ENCODE data around the gene PI4K2B.
"Not testable (repeated sequence)": the region's sequence is repeated elsewhere in the genome, so short reads cannot be mapped to it uniquely, and the experiment has no call there.

Gene PI4K2B

DNA sequence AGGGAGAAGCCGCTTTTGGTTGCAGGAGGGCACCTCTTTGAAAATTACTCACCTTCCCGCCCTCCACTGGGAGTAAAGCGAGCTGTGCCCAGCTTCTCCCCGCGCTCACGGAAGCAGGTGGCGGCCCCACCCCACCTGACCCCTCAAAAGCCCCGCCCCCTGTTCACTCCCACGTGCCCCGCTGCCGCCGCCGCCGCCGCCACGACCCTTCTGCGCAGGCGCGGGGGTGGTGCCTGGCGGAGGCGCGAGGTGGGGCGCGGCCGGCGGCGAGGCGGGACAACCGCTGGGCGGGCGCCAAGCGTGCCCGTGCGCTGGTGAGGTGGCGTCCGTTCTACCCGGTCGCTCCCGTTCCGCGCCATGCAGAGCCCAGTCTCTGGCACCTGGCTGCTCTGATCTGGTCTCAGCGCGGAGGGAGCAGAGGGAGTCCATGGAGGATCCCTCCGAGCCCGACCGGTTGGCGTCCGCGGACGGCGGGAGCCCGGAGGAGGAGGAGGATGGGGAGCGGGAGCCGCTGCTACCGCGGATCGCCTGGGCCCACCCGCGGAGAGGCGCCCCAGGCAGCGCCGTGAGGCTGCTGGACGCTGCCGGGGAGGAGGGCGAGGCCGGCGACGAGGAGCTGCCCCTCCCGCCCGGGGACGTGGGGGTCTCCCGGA lies at the start of gene PI4K2B:
PI4K2B (plus strand) TSS at position 297 of the 653 bp plus-strand sequence; CDS start at position 428, 131 bp downstream.
- ATAC-seq = peak; percentile 84

GRCh38 chr4:25184056-25184455 lies 49.8 kb upstream of the PI4K2B start:
- no peak for ATAC-seq

DNA sequence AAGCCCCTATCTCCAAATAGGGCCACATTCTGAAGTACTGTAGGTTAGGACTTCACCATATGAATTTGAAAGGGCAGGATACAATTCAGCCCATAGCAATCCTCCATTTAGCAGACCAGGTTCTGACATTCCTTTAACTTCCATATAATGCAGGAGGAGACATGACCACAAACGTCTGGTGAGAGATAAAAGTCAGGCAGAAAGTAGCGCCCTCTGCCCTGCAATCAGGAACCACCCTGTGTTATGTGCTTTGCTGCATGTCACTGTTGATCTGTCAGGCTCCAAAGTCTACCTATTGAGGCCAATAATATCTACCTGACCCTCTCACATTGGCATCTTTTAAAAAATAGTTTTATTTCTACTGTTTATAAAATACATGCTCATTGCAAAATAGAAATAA lies 43.4 kb upstream of the PI4K2B start:
- ATAC-seq = no peak

DNA sequence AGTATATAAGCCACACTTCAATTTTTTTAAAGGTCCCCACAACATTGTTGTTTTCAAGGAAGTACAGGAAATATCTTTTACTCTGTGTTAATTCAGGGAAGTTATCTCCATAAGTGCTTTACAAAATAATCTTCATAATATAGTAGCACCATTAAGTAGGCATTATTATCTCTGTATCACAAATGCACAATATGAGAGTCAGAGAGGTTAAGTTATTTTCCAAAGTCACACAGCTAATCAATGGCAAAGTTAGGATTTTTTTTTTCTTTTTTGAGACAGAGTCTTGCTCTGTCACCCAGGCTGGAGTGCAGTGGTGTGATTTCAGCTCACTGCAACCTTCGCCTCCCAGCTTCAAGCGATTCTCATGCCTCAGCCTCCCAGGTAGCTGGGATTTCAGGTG lies 35.1 kb upstream of the PI4K2B start:
- no peak for ATAC-seq

- ATAC-seq = no peak
Observed at GRCh38 chr4:25207997-25208396, 25.8 kb upstream of the PI4K2B start.

DNA sequence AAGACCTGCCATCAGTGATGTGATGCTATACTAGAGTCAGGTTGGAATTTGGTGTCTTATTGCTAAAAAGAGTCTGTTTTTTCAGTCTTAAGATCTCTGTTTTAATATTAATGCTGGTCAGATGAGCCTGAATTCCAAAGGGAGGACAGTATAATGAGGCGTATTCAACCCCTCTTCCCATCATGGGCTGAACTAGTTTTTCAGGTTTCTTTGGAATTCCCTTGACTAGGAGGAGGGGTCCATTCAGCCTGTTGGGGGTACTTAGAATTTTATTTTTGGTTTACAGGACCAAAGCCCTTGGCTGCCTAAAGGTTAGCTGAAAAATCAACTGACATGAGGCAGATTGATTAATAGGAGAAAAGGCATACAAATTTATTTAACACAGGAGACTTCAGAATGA lies 24.1 kb upstream of the PI4K2B start:
- ATAC-seq = no peak

DNA sequence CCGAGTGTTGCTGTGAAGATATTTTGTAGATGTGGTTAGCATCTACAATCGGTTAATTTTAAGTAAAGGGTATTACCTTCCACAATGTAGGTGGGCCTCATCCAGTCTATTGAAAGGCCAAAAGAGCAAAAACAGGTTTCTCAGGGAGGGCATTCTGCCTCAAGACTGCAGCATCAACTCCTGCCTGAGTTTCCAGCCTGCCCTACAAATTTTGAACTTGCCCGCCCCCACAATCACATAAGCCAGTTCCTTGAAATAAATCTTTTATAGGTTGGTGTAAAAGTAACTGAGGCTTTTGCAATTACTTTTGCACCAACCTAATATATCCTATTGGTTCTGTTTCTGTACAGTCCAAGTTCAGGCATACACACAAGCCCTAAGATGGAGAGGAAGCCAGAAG lies 22.1 kb upstream of the PI4K2B start:
- ATAC-seq = no peak

DNA sequence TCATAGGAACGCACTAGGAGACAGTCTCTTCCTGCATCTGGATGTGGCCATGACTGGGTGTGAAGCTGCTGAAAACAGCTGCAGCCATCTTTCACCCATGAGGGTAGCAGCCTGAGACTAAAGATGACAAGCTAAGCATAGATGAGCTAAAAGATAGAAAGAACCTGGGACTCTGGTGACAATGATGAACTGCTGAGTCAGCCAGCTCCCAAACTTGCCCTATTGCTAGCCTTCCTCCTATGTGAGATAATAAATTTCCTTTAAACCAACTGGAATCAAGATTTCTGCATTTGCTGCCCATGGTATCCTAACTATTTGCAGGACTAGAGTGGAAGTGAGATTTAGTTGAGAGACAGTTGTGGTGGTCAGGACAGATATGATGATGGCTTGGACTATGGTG lies 21.0 kb upstream of the PI4K2B start:
- no peak for ATAC-seq

GRCh38 chr4:25213347-25213979 lies 20.4 kb upstream of the PI4K2B start:
- no peak for ATAC-seq

DNA sequence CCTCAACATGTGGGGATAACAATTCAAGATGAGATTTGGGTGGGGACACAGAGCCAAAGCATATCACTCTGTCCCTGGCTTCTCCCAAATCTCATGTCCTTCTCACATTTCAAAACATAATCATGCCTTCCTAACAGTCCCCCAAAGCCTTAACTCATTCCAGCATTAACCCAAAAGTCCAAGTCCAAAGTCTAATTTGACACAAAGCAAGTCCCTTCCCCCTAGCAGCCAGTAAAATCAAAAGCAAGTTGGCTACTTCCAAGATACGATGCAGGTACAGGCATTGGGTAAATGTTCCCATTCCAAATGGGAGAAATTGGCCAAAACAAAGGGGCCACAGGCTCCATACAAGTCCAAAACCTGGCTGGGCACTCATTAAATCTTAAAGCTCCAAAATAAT lies 19.1 kb upstream of the PI4K2B start:
- ATAC-seq = not testable (repeated sequence)

DNA sequence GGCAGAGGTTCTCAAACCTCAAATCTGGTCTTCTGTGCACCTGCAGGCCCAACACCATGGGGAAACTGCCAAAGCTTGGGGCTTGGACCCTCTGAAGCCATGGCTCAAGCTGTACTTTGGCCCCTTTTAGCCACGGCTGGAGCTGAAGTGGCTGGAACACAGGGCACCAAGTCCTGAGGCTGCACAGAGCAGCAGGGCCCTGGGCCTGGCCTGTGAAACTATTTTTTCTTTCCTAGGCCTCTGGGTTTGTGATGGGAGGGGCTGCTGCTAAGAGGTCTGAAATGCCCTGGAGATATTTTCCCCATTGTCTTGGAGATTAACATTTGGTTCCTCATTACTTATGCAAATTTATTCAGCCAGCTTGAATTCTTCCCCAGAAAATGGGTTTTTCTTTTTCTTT lies 18.3 kb upstream of the PI4K2B start:
- ATAC-seq = no peak

- ATAC-seq = no peak
Observed at GRCh38 chr4:25221377-25221776, 12.5 kb upstream of the PI4K2B start.

GRCh38 chr4:25223802-25224375 lies 9.9 kb upstream of the PI4K2B start:
- ATAC-seq = no peak

- no peak for ATAC-seq
Observed at GRCh38 chr4:25229804-25230203, 4.0 kb upstream of the PI4K2B start.

GRCh38 chr4:25233194-25233593 lies 639 bp upstream of the PI4K2B start:
- ATAC-seq = no peak

DNA sequence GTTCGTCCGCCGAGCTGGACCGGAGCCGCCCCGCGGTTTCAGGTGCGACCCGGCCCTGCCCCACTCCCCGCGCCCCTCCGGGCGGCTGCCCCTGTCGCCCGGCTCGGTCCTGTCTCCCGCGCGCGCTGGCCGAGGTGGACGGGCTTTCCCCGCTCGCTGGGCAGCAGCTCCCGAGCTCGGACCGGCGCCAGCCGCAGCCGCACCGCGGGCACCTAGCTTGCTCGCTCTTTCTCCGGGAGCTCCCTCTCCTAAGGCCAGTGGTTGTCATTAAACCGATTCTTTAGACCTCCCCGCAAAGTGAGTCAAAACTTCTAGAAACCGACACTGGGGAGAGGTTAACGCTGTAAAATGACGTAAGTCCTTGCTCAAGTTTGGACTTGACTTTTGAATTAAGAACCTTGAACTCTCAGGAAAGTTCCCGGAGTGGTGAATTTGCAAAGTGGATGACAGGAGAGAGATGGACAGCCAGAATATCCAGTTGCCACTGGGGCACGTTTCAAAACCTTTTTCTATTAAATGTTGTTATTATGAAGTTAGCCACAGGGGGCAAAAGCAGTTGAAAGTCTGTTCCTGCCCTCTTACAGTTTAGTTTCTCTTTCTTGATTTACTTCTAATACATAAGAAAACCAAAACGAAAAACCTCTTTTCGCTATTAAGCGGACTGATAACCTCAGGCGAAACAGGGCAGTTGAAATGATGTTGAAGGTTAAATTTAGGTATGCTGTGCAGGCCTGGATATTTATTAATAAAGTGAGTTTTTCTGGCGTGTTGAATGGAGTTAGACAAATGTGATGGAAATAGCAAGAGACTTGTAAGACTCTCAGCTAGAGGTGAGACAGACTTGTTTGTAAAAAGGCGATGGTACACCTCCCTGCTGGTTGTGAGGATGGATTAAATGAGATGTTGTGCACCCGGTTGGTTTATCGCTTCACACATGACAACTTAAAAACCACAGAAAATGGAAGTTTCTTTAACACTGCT lies 847 bp downstream of the PI4K2B start:
- ATAC-seq = peak; percentile 64 to 70

- no peak for ATAC-seq
Observed at GRCh38 chr4:25235401-25235800, 1.6 kb downstream of the PI4K2B start.

DNA sequence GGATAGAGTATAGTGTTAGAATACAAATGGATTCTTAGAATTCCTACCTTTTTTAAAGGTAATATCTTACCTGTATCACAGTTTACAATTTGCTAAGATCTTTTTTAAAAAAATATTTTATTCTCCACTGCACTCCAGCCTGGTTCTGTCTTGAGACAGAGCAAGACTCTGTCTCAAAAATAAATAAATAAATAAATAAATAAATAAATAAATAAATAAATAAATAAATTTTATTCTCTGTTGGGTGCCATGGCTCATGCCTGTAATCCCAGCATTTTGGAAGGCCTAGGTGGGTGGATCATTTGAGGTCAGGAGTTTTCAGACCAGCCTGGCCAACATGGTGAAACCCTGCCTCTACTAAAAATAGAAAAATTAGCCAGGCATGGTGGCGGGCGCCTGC lies 2.2 kb downstream of the PI4K2B start:
- not testable (repeated sequence) for ATAC-seq

GRCh38 chr4:25236971-25237370 lies 3.1 kb downstream of the PI4K2B start:
- no peak for ATAC-seq

GRCh38 chr4:25238052-25238451 lies 4.2 kb downstream of the PI4K2B start:
- no peak for ATAC-seq

- ATAC-seq = not testable (repeated sequence)
Observed at GRCh38 chr4:25239528-25239927, 5.7 kb downstream of the PI4K2B start.

DNA sequence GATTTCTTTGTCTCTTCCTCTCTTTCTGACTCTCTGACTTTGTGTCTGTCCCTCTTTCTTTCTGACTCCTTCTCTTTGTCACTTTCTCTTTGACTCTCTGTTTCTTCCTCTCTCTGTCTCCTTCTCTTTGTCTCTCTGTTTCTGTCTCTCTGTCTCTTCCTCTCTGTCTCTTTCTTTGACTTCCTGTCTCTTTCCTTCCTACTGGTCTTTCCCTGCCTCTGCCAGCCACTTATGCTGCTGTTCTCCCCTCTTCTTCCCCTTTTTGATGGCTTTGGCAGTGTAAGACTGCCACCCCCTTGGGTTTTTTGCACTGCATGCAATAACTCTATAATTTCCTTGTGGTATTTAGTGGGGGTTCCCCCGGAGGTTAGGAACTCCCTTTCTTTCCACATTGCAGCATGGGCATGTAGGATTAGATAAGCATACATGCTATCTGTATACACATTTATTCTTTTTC lies 6.9 kb downstream of the PI4K2B start:
- peak in 1 of 2 donors; percentile 35 for ATAC-seq

GRCh38 chr4:25242195-25242594 lies 8.4 kb downstream of the PI4K2B start:
- not testable (repeated sequence) for ATAC-seq

All from activated CD4-positive, CD25-positive, alpha-beta regulatory T cell treated with anti-CD3 and anti-CD28 coated beads, Interleukin-2, amount 50 U/mL, for 24 hours (primary cell).